ENCODE data around the gene YIF1A.
"Not testable (repeated sequence)": the region's sequence is repeated elsewhere in the genome, so short reads cannot be mapped to it uniquely, and the experiment has no call there.

The YIF1A gene

DNA sequence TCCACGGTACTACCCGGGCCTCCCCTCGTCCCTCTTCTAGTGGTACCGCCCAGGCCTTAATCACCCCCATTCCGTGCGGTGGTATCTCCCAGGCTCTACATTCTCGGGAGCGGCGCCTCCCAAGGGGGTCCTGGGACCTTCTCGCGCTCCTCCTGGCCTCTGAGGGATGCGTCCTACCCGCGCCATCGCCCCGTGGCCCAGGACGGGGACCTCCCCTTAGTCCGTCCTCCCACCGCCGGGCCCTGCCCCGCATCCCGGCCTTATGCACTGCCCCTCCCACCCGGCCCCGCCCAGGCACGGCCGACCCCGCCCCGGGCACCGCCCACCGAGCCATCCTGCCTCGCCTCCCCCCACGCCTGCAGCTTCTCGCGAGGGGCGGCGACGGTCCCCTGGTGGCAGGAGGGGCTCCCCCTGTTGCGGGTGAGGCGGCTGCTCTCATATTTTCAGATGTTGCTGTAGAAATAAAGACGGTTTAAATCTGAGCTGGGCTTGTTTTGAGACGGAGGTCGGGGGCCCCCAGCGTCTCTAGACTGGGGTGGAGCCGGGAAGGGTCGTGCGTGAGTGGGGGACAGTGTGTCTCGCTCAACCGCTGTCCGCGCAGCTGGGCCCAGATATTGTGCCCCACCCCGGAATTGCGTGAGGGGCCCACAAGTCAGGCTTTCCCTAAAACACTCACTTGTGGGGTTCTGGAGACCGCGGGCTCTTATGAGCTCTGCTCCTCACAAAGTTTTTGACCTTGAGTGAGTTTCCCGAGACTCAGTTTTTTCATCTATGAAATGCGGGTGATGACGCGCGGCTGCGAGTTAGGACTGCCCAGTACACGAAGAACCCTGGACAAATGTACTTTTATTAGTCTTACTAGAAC, 21.3 kb downstream of the YIF1A start:
- DNase-seq, result peak; percentile 82

DNA sequence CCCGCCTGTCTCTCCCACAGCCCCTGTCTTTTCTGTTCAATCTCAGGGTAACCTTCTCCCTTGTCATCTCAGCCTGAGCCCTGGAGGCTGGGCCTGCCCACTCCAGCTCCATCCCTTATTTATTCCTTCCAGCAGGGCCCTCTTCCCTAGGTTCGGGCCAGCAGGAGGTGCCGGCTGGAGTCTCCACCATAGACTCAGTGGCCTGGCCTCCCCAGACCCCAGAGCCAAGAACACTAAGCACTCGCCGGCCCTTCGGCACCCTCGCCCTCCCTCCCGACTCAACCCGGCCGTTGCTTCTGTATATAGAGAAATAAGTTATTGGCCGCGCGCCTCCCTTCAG, 21.9 kb downstream of the YIF1A start:
- DNase-seq, result no peak

DNA sequence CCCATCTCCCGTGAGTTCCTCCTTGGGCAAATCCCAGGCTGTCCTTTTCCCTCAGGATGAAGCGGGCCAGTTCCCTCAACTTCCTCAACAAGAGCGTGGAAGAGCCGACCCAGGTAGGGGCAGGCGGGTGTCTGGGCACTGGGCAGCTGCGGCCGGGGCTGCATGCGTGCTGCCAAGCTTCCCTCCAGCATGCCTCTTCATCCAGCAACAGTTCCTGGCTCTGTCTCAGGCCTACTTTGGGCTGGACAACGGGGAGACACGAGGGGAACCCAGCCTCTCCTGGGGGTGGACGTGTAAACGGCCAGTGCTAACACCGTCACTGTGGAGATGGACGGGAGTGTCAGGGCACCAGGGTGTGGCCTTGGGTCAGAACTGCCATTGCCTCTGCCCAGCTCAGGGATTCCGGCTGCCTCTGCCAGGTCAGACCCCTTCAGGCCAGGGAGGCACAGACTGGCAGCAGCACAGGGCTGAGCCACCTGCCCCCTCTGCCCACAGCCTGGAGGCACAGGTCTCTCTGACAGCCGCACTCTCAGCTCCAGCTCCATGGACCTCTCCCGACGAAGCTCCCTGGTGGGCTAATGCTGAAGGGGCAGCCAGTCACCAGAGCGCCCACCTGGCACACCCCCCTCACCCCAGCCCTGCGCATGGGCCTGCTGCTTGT, 22.4 kb downstream of the YIF1A start:
- DNase-seq, result no peak

DNA sequence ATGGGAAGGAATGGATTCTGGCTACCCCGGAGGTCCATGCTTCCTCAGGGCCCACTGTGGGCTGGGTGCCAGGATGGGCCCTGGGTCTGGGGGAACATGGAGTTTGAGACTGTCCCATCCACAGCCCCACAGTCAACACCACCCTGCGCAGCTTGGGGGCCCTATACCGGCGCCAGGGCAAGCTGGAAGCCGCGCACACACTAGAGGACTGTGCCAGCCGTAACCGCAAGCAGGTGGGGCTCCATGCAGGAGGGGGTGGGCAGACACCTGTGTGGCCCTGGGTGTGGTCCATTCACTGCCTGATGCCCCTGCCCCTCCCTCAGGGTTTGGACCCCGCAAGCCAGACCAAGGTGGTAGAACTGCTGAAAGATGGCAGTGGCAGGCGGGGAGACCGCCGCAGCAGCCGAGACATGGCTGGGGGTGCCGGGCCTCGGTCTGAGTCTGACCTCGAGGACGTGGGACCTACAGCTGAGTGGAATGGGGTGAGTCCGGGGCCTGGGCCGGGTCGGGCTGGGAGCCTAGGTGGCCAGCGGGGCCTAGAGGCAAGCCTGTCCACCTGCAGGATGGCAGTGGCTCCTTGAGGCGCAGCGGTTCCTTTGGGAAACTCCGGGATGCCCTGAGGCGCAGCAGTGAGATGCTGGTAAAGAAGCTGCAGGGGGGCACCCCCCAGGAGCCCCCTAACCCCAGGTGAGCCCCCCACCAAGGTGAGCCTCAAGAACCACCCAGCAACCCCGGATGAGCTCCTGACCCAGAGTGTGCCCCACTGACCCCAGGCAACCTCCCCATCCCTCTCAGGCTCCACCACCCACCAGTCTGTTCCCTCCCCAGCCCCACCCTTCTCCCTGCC, 23.2 kb downstream of the YIF1A start:
- no peak for DNase-seq

DNA sequence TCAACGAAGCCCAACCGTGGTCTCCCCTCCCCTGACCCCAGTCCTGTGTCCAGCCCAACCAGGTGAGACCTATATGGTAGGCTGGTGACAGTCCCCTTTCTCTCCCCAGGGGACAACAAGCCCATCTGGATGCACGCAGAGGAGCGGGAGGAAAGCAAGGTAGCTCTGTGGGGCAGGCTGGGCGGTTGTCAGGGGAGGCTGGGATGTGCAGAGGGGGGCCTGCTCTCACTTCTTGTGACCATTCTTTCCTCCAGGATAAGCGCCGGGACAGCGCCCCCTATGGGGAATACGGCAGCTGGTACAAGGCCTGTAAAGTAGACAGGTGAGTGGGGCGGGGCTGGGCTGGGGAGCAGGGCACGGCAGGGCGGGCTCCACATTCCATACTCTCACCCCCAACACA, 24.0 kb downstream of the YIF1A start:
- DNase-seq, result no peak

DNA sequence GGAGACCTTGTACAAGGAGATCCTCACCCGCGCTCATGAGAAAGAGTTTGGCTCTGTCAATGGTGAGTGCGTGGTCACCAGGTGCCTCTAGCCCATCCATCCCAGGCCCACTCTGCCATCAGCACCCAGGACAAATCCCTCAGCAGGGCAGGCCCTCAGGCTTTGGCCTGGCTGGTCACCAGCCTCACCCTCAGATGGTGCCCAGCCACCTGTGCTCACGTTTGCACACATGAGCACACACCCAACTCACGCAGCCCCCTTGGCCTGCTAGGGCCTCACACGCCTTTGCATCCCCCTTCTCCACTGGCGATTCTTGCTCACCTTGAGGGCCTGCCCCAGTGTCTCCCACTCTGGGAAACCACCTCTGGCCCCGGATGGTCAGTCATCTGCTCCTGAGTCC, 24.6 kb downstream of the YIF1A start:
- no peak for DNase-seq

DNA sequence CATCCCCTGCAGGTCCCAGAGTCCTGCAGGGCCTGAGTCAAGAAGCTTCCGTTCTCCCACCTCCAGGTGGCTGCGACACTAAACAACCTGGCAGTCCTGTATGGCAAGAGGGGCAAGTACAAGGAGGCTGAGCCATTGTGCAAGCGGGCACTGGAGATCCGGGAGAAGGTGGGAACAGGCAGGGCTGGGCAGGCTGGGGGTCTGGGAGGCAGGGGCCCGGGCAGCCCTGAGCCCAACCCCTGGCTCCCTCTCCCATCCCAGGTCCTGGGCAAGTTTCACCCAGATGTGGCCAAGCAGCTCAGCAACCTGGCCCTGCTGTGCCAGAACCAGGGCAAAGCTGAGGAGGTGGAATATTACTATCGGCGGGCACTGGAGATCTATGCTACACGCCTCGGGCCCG, 25.2 kb downstream of the YIF1A start:
- no peak for DNase-seq

DNA sequence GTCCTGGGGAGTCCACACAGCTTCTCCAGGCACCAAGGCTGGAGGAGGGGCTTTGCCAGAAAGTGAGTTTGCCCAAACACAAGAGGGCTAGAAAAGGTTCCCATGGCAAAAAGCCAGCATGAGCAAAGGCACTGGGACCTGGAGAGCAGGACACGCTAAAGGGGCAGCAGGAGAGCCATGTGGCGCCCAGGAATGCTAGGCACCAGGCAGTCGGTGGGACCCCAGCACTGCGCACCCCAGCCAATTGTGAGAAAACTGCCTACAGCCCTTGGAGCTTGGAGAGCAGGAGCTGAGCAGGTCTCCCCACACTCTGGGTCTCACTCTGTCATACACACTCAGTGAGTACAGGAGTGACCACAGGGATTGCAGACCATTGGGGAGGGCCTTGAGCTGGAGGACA, 25.7 kb downstream of the YIF1A start:
- DNase-seq, result no peak

DNA sequence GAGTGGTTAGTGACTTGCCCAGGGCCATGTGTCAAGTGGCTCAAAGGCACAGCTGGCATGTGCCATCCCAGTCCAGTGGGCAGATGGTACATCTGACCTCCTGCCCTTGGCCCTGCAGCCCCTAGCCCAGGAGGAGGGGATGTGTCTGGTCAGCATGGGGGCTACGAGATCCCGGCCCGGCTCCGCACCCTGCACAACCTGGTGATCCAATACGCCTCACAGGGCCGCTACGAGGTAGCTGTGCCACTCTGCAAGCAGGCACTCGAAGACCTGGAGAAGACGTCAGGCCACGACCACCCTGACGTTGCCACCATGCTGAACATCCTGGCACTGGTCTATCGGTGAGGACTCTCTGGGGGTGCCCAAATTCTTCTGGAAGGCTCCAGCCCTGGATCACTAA, 26.2 kb downstream of the YIF1A start:
- DNase-seq, result no peak

DNA sequence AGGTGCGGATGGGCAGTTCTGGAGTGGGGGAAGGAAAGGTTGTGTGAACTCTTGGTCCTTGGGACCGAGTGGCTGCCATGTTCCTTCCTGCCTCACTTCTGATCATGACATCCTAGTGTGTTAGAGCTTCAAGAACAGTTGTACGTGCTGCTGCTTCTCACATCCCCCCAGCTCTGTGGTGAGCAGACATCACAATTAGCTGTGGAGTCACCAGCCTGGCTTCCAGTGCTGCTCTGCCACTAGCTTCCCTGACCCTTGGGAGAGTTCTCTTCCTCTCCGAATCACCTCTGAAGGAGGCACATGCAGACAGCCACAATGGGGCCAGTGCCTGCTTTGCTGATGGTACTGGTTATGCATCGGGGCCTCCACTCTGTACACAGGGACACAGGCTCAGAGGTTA, 26.8 kb downstream of the YIF1A start:
- no peak for DNase-seq

DNA sequence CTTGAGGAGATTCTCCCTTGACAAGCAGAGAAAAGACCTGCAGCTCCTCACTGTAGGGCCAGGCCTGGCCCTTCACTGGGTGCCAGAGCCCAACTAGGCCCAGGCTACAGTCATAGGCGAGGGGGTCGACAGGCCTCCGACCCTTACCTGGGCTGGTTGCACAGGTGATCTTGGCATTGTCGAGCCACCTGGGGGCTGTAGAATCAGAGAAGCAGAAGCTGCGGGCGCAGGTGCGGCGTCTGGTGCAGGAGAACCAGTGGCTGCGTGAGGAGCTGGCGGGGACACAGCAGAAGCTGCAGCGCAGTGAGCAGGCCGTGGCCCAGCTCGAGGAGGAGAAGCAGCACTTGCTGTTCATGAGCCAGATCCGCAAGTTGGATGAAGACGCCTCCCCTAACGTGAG, 27.4 kb downstream of the YIF1A start:
- DNase-seq, result no peak

DNA sequence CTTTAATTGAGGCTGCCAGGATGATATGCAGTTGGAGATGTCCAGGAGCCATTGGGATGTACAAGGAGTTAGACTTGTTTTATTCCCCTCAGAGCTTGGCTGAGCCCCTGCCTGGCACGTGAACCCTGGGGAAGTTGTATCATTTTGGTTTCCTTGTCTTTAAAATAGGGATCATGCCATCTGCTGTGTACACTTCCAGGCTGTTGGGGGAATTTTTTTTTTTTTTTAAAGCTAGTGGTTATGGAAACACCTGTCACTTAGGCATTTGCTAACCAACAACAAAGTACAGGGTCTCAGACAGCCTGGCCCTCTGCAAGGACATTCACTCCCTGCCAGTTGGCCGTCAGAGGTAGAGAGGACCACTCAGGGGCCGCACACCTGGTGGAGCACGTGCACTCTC, 29.0 kb downstream of the YIF1A start:
- no peak for DNase-seq

DNA sequence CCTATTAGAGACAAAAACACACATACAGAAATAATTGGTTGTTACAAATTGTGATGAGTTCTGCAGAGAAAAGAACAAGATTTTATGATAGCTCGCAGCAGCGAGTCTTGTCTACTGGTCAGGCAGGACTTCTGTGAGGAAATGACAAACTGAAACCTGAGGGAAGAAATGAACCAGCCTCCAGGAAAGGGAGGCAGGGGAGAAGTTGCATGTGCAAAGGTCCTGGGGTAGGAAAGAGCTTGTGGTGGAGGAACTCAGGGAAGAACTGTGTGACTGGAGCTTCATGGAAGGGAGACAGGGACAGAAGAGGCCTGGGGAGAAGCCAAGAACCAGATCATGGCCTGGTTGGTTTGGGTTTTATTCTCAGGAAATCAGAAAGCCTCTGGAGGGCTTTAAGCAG, 29.7 kb downstream of the YIF1A start:
- no peak for DNase-seq

DNA sequence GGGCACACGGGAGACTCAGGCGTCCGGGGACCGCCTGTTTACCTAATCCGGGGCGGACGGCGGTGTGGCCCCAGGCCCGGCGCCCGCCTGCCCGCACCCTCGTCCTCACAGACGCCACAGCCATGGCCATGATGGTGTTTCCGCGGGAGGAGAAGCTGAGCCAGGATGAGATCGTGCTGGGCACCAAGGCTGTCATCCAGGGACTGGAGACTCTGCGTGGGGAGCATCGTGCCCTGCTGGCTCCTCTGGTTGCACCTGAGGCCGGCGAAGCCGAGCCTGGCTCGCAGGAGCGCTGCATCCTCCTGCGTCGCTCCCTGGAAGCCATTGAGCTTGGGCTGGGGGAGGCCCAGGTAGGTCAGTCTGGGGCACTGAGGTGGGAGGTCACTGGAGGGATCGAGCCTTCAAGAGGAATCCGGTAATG, 30.5 kb downstream of the YIF1A start:
- DNase-seq, result no peak

DNA sequence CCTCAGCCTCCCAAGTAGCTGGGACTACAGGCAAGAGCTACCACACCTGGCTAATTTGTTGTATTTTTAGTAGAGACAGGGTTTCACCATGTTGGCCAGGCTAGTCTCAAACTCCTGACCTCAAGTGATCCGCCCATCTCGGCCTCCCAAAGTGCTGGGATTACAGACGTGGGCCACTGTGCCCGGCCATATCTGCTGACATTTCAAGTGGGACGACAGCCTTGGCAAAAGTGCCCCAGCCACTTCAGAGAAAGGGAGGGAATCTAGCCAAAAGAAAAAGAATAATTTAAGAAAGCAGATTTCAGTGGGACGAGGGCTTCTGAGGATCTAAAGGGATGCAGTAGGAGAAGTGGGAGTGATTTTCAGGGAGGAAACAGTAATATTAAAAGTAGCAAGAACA, 35.9 kb downstream of the YIF1A start:
- not testable (repeated sequence) for DNase-seq

DNA sequence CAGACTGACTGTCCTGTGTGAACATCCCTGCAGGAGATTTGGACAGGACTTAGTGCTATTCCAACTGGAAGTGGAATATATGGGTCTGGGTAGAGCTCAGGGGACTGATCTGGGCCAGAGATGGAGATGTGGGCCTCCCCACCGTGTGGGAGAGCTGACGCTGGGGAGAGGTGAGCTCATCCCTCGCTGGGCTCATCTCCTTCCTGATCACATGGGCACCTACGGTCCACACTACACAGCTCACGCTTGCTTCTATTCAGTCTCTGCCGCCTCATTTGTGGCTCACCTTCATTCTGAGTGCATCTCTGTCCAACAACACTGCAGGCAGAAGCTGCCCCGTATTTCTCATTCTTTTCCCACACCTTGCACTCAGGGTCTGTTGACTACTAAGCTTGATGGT, 37.1 kb downstream of the YIF1A start:
- DNase-seq, result no peak

DNA sequence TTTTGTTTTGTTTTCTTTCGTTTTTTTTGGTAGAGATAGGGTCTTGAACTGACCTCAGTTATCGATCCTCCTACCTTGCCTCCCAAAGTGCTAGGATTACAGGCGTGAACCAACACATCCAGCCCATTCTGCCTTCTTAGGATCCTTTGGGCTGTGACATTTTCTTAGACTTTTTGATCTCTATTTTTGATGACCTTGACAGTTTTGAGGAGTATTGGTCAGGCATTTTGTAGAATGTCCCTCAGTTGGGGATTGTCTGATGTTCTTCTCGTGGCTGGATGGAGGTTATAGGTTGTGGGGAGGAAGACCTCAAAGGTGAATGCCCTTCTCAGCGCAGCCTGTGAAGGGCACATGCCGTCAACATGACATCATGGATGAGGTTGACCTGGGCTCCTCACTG, 40.0 kb downstream of the YIF1A start:
- no peak for DNase-seq

DNA sequence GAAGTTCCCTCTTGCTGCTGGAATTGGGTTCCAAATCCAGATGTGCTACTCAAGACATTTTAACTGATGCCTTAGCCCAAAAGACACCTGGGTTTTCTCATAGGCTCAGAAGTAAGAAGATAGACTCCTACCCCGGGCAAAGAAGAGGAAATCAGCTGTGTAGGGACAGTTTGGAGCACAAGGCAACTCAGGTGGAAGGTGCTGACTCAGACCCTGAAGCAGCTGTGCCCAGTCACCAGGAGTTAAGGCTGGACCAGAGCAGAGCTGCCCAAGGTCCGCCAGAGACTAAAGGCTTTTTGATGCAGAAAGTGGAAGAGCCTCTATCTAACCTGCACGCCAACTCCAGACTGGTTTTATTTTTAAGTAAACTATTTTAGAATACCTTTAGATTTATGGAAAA, 41.1 kb downstream of the YIF1A start:
- DNase-seq, result no peak

DNA sequence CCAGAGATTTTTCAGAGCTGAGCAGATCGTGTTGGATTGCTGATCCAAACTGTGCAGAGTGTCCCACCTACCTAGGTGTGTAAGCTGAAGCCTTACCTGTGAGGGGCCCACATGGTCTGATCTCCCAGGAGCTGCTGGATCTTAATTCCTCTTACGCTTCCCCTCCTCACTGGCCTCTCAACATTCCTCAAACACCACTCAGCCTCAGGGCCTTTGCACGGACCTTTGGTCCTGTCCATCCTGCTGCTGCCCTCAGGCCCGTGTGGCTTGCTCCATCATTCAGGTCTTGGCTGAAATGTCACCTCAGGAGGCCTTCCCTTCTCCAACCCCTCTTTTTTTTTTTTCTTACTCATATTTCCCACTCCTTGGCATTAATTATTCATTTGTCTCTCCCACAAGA, 41.6 kb downstream of the YIF1A start:
- no peak for DNase-seq

DNA sequence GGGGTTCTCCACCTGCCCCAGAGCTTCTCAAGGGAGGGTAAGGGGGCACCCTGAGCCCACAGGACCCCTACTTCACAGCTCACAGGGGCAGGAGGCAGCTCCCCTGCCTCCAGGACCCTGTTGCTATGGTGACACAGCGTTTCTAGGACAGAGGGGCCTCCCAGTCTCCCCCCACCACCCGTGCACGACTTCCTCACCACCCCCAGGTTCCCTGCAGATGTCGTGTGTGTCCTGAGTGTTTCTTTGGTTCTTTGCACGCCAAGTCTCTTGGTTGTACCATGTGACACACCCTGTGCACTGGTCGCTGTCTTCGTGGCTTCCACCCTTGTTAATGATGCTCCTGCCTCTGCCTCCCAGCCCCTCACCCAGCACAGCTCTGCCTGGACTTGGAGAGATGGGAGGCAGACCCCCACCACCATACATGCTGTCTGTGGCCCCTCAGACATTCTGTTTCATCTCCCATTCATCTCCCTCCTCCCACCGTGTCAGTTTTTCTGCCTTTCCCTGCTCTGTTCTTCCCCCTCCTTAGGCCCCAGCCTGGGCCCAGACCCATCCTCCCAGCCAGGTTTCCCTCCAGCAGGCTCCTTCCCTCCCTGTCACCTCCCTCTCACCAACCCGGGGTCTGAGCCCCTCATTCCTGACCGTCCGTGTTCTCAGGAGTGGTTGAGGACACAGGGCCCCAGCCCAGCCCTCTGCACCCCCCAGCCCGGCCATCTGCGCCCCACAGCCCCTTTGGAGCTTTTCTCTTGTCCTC, 45.0 kb downstream of the YIF1A start:
- DNase-seq, result no peak

DNA sequence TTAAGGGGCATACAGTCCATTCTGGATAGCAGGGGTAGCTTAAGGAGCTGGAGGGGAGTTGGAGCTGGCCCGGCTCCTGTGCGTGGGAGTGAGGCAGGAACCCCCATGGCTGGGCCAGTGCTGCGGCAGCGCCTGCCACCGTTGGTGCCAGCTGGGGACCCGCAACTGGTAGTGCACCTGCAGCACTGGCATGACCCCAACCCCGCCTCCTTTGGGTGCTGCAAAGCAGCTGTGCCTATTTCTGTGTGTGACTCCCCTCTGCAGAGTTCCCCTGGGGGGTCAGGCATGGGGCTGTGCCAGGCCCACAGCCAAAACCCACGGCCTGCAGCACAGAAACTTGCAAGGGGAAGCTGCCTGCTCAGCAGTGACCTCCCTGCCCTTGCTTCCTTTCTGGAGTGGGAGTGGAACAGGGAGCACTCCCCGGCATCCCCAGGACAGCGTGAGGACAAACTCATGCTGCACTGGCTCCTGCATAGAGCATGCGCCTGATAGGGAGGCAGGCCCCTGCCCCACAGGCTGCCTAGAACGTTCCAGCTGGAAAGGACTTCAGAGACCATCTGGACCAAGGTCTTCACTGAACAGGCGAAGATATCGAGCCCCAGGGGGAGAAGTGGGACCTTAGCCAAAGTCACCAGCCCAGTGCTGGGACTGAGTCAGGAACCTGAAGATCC, 46.7 kb downstream of the YIF1A start:
- no peak for DNase-seq

DNA sequence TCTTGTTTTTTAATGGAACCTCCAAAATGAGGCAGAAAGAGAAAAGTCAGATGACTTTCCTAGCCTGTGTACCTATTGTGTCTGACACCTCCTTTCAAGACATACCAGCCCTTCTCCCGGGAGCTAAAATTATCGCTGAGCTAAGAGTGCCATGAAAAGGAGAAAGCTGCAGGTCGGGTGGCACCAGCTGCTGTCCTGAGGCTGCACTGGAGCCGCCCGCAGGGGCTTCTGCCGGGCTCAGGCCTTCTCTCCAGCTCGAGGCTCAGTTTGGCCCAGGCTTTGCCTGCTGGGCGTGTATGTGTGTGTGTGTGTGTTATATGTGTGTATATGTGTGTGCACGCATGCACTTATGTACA, 48.2 kb downstream of the YIF1A start:
- no peak for DNase-seq
